OCI-M1 (cell line): ENCODE results near the gene CLIC1.
A peak's percentile ranks its signal among the peaks of the same experiment; 100 is the strongest.

Source experiments
- DNase-seq: peaks from one replicate; lab custom pipeline; 2025; lab: John Stamatoyannopoulos, UW

Gene CLIC1

GRCh38 chr6:31768363-31769257 lies 32.3 kb upstream of the CLIC1 start:
- no peak for DNase-seq

DNA sequence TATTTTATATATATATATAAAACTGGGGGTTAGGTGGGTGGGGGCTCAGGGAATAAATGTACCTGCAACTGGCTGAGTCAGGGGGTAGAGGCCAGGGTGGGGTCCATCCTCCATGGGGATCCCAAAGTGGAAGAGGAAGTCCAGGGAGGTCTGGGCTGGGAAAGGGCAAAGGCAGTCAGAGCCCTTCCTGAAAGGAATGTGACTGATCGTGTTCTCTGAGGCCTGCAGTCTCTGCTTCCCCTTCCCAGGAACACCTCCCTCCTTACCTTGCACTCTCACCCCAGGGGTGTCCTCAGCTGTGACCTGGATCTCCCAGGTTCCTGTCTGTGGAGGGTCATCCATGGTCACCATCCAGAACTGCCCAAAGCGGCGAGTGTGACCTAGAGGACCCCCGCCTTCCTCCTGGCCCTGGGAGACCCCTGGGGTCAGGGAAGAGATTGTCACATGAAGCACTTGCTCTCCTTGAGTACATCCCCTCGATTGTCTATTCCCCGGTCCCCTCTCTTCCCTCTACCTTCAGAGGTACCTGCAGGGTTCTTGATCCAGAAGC lies 30.8 kb upstream of the CLIC1 start:
- no peak for DNase-seq

- no peak for DNase-seq
Observed at GRCh38 chr6:31765910-31766794, 29.8 kb upstream of the CLIC1 start.

DNA sequence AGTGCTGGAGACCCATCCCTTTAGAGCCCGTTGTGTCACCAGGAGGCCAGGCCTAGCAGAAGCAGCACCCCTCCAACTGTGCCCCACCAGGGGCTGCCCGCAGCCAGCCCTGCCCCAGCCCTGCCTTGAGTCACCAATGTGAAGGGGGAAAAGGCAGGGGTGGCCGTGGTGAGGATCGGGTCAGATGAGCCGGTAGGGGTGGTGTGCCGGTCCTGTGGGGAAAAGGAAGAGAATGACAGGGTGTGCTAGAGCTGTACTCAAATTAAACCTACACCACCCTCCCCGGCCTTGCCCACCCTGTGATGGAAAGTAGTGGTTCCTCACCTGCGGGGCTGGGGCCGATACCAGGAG lies 29.2 kb upstream of the CLIC1 start:
- no peak for DNase-seq

DNA sequence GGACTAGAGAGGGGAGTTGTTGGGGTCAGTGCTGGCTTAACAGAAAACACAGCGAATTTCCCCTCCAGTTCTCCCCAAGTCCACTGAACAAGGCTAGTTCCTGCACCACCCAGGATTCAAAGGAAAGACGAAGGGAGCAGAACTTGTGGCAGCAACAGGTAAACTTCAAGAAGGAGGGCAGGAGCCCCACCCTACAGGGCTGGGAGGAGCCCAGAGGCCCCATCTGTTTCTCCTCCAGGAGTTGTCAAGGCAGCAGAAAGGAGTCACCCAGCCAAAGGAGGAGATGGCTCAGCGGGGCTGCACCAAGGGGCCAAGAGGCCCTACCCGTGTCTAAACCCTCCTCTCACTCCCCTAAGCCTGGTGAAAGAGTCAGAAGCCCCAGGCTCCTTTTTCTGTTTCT lies 27.9 kb upstream of the CLIC1 start:
- no peak for DNase-seq

GRCh38 chr6:31763619-31763940 lies 27.2 kb upstream of the CLIC1 start:
- no peak for DNase-seq

DNA sequence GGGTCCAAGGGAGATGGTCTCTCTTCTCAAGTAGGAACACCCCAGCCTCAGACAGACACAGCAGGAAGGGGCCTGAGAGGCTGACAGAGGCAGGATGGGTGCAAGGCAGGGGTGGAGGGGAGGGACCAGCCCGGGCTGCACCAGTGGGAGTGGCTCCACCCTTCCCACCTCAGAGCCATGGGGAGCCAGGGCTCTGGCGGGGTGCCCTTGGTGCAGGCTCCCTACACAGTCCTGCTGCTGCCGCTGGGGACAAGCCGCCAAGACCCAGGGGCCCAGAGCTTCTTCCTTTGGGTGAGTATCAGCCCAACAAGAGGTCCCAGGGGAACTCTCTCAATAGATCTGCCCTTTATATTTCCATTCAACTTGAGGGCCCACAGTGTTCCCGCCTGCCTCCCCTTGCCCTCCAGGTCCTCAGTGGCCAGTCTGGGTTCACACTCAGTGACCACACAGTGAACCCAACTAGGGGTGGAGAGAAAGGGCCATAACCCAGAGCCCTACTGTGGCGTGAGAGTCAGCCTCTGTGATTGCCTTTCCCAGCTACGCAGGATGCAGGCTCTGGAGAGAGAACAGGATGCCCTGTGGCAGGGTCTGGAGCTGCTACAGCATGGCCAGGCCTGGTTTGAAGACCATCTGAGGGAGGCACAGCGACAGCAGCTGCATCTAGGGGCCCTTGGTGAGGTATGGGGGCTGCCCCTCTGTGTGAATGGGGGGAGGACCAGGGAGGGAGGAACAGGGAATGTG lies 26.7 kb upstream of the CLIC1 start:
- no peak for DNase-seq

GRCh38 chr6:31762356-31762755 lies 26.0 kb upstream of the CLIC1 start, which contains the start of gene SAPCD1:
Gene SAPCD1 (plus strand): TSS chr6:31762656. CDS start chr6:31763055, 399 bp downstream.
- DNase-seq = no peak

DNA sequence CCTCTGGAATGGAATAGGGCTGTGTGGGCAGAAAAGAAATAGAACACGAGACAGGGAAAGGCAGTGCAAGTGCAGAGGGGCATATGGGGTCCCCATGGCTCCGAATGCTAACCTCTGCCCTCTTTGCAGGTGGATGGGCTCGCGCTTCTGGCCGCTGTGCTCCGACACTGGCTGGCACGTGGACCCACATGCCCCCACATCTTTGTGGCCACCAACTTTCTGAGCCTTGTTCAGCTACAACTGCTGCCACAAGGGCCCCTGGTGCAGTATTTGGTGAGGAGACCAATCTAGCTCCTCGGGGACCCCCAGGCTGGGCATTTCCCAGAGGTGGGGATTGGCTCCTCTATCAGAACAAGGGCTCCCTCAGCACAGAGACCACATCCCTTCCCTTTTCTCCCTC lies 25.0 kb upstream of the CLIC1 start:
- DNase-seq = no peak

DNA sequence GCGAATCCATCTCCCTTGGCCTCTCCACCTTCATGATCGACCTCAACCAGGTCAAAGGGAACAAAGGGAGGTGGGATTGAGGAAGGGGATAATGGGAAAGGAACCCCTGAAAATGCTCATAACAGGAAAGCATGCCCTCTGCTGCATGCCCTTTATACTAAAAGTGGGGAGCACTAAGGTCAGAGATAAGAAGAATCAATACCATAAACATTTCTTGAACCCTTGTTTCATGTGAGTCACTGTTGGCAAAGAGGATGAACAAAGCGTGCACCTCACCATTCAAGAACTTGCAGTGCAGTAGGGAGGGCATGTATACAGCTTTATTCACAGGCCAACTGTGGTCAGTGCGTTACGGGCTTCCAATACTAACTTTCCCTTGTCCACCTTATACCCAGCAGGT lies 24.5 kb upstream of the CLIC1 start:
- DNase-seq = no peak

GRCh38 chr6:31758281-31758680 lies 22.0 kb upstream of the CLIC1 start:
- DNase-seq = no peak

- no peak for DNase-seq
Observed at GRCh38 chr6:31752739-31753319, 16.5 kb upstream of the CLIC1 start.

DNA sequence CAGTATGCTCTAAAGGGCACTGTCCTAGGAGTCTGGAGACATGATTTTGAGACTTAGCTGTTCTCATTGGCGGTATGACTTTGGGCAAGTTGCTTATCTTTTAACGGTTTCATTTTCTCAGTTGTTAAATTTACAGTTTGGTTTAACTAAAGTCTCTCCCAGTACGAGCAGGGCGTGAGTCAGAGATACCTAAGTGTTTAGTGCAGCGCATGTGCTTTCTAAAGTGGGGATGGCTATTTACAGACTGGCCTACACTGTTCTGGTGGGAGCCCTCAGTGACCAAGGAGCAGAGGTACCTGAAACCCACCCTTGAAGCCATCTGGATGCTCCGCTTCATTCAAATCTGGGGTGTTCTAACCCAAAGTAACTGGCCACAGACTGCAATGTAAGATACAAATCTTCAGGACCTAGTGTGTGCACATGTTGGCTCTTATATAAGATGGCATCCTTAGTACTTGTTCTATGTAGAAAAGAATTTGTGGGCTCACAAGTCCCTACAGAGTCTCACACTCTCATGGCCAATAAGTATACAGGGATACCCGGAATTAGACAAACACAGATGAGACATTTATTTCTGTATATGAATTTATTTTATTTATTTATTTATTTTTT lies 14.2 kb upstream of the CLIC1 start:
- DNase-seq = no peak

- no peak for DNase-seq
Observed at GRCh38 chr6:31749301-31750036, 13.1 kb upstream of the CLIC1 start.

DNA sequence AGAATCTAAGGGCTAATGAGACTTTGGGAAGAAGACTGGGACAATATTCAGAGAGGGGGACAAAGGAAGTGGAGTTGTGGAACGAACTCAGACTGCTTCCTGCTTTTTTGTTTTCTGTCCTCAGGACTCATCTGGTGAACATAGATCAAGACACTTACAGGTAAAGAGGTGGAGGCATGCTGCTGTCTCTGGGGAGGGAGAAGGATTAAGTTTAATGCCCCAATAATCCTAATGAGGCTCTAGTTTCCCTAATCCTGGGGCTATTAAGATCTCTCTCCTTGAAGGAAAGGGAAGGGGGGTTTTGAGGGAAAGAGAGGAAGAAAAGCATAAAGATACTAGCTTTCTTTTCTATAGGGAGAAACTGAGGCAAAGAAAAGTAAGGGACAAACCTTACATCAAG lies 8.1 kb upstream of the CLIC1 start:
- no peak for DNase-seq

DNA sequence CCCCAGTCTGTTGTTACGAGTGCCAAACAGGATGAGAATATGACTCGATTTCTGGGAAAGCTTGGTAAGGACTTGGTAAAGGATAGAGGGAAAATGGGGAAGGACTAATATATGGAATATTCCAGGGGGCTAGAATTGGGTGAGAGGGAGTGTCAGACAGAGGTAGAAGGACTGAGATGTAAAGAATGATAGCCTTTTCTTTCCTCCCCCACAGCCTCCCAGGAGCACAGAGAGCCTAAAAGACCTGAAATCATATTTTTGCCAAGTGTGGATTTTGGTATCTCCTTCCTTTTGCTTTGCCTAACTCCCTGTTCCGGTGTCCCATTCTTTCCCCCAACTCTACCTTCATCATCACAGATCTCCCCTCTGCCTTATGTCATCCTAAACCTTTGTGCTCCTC lies 6.6 kb upstream of the CLIC1 start:
- DNase-seq = no peak

DNA sequence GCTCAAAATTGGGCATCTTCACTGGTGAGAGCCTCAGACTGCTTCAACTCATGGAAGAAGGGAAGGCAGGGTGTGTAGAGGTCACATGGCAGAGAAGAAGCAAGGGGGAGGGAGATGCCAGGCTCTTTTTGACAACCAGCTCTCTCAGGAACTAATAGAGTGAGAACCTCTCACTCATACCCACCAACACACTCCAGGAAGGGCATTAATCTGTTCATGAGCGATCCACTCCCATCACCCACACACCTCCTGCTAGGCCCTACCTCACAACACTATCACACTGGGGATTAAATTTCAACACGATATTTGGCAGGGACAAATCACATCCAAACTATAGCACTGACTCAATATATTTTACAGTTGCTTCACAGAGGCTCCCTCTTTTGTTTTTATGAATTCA lies 5.5 kb upstream of the CLIC1 start:
- no peak for DNase-seq

DNA sequence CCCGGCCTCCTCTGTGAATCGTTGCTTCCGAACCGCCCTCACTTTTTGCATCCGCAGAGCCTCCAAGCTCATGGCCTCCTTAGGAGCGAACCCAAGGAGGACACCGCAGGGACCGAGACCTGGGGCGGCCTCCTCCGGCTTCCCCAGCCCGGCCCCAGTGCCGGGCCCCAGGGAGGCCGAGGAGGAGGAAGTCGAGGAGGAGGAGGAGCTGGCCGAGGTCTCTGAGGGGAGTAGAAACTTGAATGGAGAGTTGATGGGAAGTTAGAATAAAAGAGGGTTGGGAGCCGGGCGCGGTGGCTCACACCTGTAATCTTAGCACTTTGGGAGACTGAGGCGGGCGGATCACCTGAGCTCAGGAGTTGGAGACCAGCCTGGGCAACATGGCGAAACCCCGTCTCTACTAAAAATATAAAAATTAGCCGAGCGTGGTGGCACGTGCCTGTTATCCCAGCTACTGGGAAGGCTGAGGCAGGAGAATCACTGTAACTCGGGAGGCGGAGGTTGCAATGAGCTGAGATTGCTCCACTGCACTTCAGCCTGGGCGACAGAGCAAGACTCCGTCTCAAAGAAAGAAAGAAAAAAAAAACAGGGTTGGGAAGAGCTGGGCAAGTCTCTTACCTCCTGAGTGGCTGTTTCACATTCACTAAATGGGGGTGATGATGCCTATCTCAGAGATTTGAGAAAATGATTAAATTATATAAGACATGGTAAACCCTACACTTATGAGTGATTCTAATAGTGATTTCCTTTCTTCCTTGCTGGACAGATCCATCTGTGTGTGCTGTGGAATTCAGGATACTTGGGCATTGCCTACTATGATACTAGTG lies 4.3 kb upstream of the CLIC1 start:
- DNase-seq = peak; percentile 73

GRCh38 chr6:31739639-31740396 lies 3.5 kb upstream of the CLIC1 start, which contains the start of gene MSH5:
Gene MSH5 (plus strand): TSS chr6:31740005. CDS start chr6:31740467, 462 bp downstream.
- DNase-seq = peak; percentile 100
